Anterior cingulate cortex (tissue), 58 donors: Measurements from ENCODE around the gene RMDN2.

Experiments used
- DNase-seq, 58 donors: peaks; one replicate each; lab custom pipeline; 2025; lab: John Stamatoyannopoulos, UW

The RMDN2 gene

GRCh38 chr2:38033646-38034045 is 108.6 kb downstream of the RMDN2 start:
- no peak for DNase-seq

GRCh38 chr2:38035968-38036367 is 110.9 kb downstream of the RMDN2 start:
- no peak for DNase-seq

GRCh38 chr2:38037325-38037724 is 112.2 kb downstream of the RMDN2 start:
- DNase-seq, result no peak

GRCh38 chr2:38037757-38038621 is 112.9 kb downstream of the RMDN2 start:
- DNase-seq, result peak in 25 of 58 donors; percentile 2 to 58 (median 20)

- DNase-seq, result no peak
Observed at GRCh38 chr2:38038682-38039081, 113.6 kb downstream of the RMDN2 start.

- no peak for DNase-seq
Observed at GRCh38 chr2:38039121-38039910, 114.2 kb downstream of the RMDN2 start.

- no peak for DNase-seq
Observed at GRCh38 chr2:38045811-38046210, 120.7 kb downstream of the RMDN2 start.

GRCh38 chr2:38056216-38056615 is 131.1 kb downstream of the RMDN2 start:
- no peak for DNase-seq

GRCh38 chr2:38057651-38058410 is 132.7 kb downstream of the RMDN2 start:
- DNase-seq, result no peak

- no peak for DNase-seq
Observed at GRCh38 chr2:38060236-38061018, 135.3 kb downstream of the RMDN2 start.

GRCh38 chr2:38064801-38065501 is 139.9 kb downstream of the RMDN2 start:
- DNase-seq, result no peak

GRCh38 chr2:38065502-38066135 is 140.5 kb downstream of the RMDN2 start:
- no peak for DNase-seq

- no peak for DNase-seq
Observed at GRCh38 chr2:38066421-38067115, 141.5 kb downstream of the RMDN2 start.
